Measurements from ENCODE around the gene TMCC2.

The TMCC2 gene

GRCh38 chr1:205257735-205258134, 30.0 kb downstream of the TMCC2 start:
- Histone ChIP-seq H3K27ac (ENCODE audit: poor library complexity, severe bottlenecking) (peak overlapping the region; percentile 84), H3K27me3 (ENCODE audit: insufficient read depth, poor library complexity, severe bottlenecking) (no peaks in the 10 kb centered on the region), H3K36me3 (ENCODE audit: low read depth) (no peaks in the 10 kb centered on the region), H3K9me3 (ENCODE audit: severe bottlenecking) (no peaks in the 10 kb centered on the region), H3K4me1 (ENCODE audit: insufficient read depth, poor library complexity, severe bottlenecking) (peaks cover 31% of the 10 kb centered on the region), H3K4me3 (ENCODE audit: severe bottlenecking) (no peak overlapping the region)
- no peak for TF ChIP-seq CTCF (IDR thresholded peaks at IDR 0.05; ENCODE audit: poor library complexity, severe bottlenecking)
- DNase-seq (ENCODE audit: low spot score) (no peak), ATAC-seq (ENCODE audit: low read depth) (no peak)

GRCh38 chr1:205258261-205258691, 30.5 kb downstream of the TMCC2 start:
- Histone ChIP-seq H3K9me3 (ENCODE audit: severe bottlenecking) (no peaks in the 10 kb centered on the region), H3K27me3 (ENCODE audit: insufficient read depth, poor library complexity, severe bottlenecking) (no peaks in the 10 kb centered on the region), H3K4me3 (ENCODE audit: severe bottlenecking) (no peak overlapping the region), H3K36me3 (ENCODE audit: low read depth) (no peaks in the 10 kb centered on the region), H3K4me1 (ENCODE audit: insufficient read depth, poor library complexity, severe bottlenecking) (peaks cover 31% of the 10 kb centered on the region), H3K27ac (ENCODE audit: poor library complexity, severe bottlenecking) (peak overlapping the region; percentile 84)
- no peak for DNase-seq (ENCODE audit: low spot score)
- ATAC-seq (ENCODE audit: low read depth) = 0 out of 3 replicates have a peak, but pooled peaks have one; percentile 8
- TF ChIP-seq CTCF (IDR thresholded peaks at IDR 0.05; ENCODE audit: poor library complexity, severe bottlenecking) = no peak

- H3K36me3 ChIP-seq (ENCODE audit: low read depth) = no peaks in the 10 kb centered on the region
- no peak for TF ChIP-seq CTCF (IDR thresholded peaks at IDR 0.05; ENCODE audit: poor library complexity, severe bottlenecking)
- ATAC-seq (ENCODE audit: low read depth) (peak; percentile 92), DNase-seq (ENCODE audit: low spot score) (peak; percentile 91)
- no peaks in the 10 kb centered on the region for H3K27me3 ChIP-seq (ENCODE audit: insufficient read depth, poor library complexity, severe bottlenecking)
- H3K27ac ChIP-seq (ENCODE audit: poor library complexity, severe bottlenecking) = peak overlapping the region; percentile 84
- H3K4me3 ChIP-seq (ENCODE audit: severe bottlenecking) = no peak overlapping the region
- peaks cover 31% of the 10 kb centered on the region for H3K4me1 ChIP-seq (ENCODE audit: insufficient read depth, poor library complexity, severe bottlenecking)
- no peaks in the 10 kb centered on the region for H3K9me3 ChIP-seq (ENCODE audit: severe bottlenecking)
Measured at GRCh38 chr1:205258719-205259118, 31.0 kb downstream of the TMCC2 start.

- Histone ChIP-seq H3K36me3 (ENCODE audit: low read depth) (no peaks in the 10 kb centered on the region), H3K9me3 (ENCODE audit: severe bottlenecking) (no peaks in the 10 kb centered on the region), H3K27me3 (ENCODE audit: insufficient read depth, poor library complexity, severe bottlenecking) (no peaks in the 10 kb centered on the region), H3K4me3 (ENCODE audit: severe bottlenecking) (no peak overlapping the region), H3K27ac (ENCODE audit: poor library complexity, severe bottlenecking) (peak overlapping the region; percentile 84), H3K4me1 (ENCODE audit: insufficient read depth, poor library complexity, severe bottlenecking) (peaks cover 31% of the 10 kb centered on the region)
- ATAC-seq (ENCODE audit: low read depth) = no peak
- no peak for DNase-seq (ENCODE audit: low spot score)
- no peak for TF ChIP-seq CTCF (IDR thresholded peaks at IDR 0.05; ENCODE audit: poor library complexity, severe bottlenecking)
Measured at GRCh38 chr1:205259324-205259832, 31.6 kb downstream of the TMCC2 start.

- H3K9me3 ChIP-seq (ENCODE audit: severe bottlenecking) = no peaks in the 10 kb centered on the region
- peak overlapping the region; percentile 84 for H3K27ac ChIP-seq (ENCODE audit: poor library complexity, severe bottlenecking)
- no peak for TF ChIP-seq CTCF (IDR thresholded peaks at IDR 0.05; ENCODE audit: poor library complexity, severe bottlenecking)
- ATAC-seq (ENCODE audit: low read depth) (no peak), DNase-seq (ENCODE audit: low spot score) (no peak)
- peaks cover 31% of the 10 kb centered on the region for H3K4me1 ChIP-seq (ENCODE audit: insufficient read depth, poor library complexity, severe bottlenecking)
- no peaks in the 10 kb centered on the region for H3K27me3 ChIP-seq (ENCODE audit: insufficient read depth, poor library complexity, severe bottlenecking)
- no peaks in the 10 kb centered on the region for H3K36me3 ChIP-seq (ENCODE audit: low read depth)
- no peak overlapping the region for H3K4me3 ChIP-seq (ENCODE audit: severe bottlenecking)
Measured at GRCh38 chr1:205259998-205260397, 32.3 kb downstream of the TMCC2 start.

All from RWPE2 (cell line).